Uterus (tissue), 2 donors: ENCODE data around the gene PLSCR4.

ENCODE experiments used
- CTCF ChIP-seq, 4 experiments: fragments of 200-600 bp in 2 of 4; fragments of 450-650 bp in 2 of 4; sonication (generic) in 2 of 4; IDR thresholded peaks; one replicate each; pipeline ENCODE4 v1.5.1; 2016 to 2019; ENCODE audit warnings: antibody characterized with exemption in 4 of 4, mild to moderate bottlenecking in 2 of 4, moderate library complexity in 1 of 4
- POLR2A ChIP-seq, 2 donors: fragments of 450-650 bp; IDR thresholded peaks; one replicate each; pipeline ENCODE4 v1.6.1; 2016; ENCODE audit warnings: antibody characterized with exemption in 2 of 2, mild to moderate bottlenecking in 1 of 2, moderate library complexity in 1 of 2

- no peak for TF ChIP-seq CTCF (IDR thresholded peaks at IDR 0.05)
- TF ChIP-seq POLR2A (IDR thresholded peaks at IDR 0.05) = no peak
Observed at GRCh38 chr3:146159037-146159436, 91.9 kb downstream of the PLSCR4 start.
